GM12878 (cell line): ENCODE data around the gene RCVRN.

Source experiments
- EZH2 ChIP-seq: IDR thresholded peaks from 2 replicates; pipeline ENCODE4 v1.6.1; 2012; ENCODE audit warnings: low read depth, mild to moderate bottlenecking, control low read depth, inconsistent platforms, low read length, borderline replicate concordance; ENCODE audit not compliant: control insufficient read depth
- HDAC2 ChIP-seq: fragments of 200-600 bp; sonication (generic); IDR thresholded peaks from 2 replicates; pipeline ENCODE4 v1.6.1; 2017
- MAX ChIP-seq: IDR thresholded peaks from 2 replicates; pipeline ENCODE4 v1.6.1; 2012; ENCODE audit warnings: low read depth, low read length, improper control_type of control experiment
- NRF1 ChIP-seq: conservative IDR thresholded peaks from 2 replicates; pipeline ENCODE4 v1.6.1; 2011; ENCODE audit warnings: mild to moderate bottlenecking, low read depth, low read length, improper control_type of control experiment
- POLR2A ChIP-seq: IDR thresholded peaks from 2 replicates; pipeline ENCODE4 v1.6.1; 2011; ENCODE audit warnings: low read depth, mild to moderate bottlenecking, low read length
- POLR2AphosphoS5 ChIP-seq: IDR thresholded peaks from 2 replicates; pipeline ENCODE4 v1.6.1; 2011; ENCODE audit warnings: mild to moderate bottlenecking, low read length, inconsistent platforms
- RCOR1 ChIP-seq: conservative IDR thresholded peaks from 2 replicates; pipeline ENCODE4 v1.6.1; 2012; ENCODE audit warnings: low read depth, low read length, improper control_type of control experiment
- REST ChIP-seq: IDR thresholded peaks from 2 replicates; pipeline ENCODE4 v1.6.1; 2012; ENCODE audit warnings: mild to moderate bottlenecking, low read depth, low read length
- TF ChIP-seq, protein P1 (sequence below), 3 experiments: IDR thresholded peaks in 2 of 3; conservative IDR thresholded peaks in 1 of 3; 2 replicates each; pipeline ENCODE4 v1.5.1; 2011; ENCODE audit warnings: low read depth in 3 of 3, low read length in 3 of 3, mild to moderate bottlenecking in 3 of 3, control low read depth in 2 of 3, moderate library complexity in 2 of 3, inconsistent platforms in 1 of 3, mixed read lengths in 1 of 3; ENCODE audit not compliant: control insufficient read depth in 2 of 3, insufficient read depth in 1 of 3; ENCODE audit errors: extremely low read depth in 1 of 3

GRCh38 chr17:9918352-9918751 is 13.3 kb upstream of the RCVRN start:
- TF ChIP-seq POLR2A: no peak
- no peak for TF ChIP-seq RCOR1
- TF ChIP-seq, protein P1, sequence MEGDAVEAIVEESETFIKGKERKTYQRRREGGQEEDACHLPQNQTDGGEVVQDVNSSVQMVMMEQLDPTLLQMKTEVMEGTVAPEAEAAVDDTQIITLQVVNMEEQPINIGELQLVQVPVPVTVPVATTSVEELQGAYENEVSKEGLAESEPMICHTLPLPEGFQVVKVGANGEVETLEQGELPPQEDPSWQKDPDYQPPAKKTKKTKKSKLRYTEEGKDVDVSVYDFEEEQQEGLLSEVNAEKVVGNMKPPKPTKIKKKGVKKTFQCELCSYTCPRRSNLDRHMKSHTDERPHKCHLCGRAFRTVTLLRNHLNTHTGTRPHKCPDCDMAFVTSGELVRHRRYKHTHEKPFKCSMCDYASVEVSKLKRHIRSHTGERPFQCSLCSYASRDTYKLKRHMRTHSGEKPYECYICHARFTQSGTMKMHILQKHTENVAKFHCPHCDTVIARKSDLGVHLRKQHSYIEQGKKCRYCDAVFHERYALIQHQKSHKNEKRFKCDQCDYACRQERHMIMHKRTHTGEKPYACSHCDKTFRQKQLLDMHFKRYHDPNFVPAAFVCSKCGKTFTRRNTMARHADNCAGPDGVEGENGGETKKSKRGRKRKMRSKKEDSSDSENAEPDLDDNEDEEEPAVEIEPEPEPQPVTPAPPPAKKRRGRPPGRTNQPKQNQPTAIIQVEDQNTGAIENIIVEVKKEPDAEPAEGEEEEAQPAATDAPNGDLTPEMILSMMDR (IDR thresholded peaks at IDR 0.05 in 2 of 3, conservative IDR thresholded peaks at IDR 0.05 in 1 of 3; ENCODE audit: control insufficient read depth in 2 of 3, extremely low read depth in 1 of 3, insufficient read depth in 1 of 3, low read depth in 3 of 3, low read length in 3 of 3): no peak
- no peak for TF ChIP-seq REST
- no peak for TF ChIP-seq EZH2
- no peak for TF ChIP-seq MAX
- TF ChIP-seq NRF1: no peak
- no peak for TF ChIP-seq HDAC2
- no peak for TF ChIP-seq POLR2AphosphoS5
